ENCODE results near the gene PRKG1.
A peak's percentile ranks its signal among the peaks of the same experiment; 100 is the strongest.

Gene PRKG1

DNA sequence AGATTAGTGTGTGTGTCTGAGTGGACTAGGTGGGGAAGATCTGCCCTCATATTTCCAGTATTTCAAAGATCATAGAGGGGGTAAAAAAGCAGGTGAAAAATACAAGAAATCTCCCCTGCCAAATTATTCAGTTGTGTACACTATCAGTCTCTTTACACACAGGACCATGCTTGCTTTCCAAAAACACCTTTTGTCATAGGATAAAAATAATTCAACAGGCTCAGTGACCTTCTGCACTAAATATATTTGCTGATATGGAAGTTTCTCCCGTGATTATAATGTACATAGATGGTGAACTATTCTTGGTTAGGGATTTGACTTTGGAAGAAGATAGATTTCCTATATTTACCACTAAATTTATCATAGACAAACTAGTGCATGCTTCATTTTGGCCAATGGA, 649.8 kb downstream of the PRKG1 start:
- H3K27ac ChIP-seq (ENCODE audit: low read depth, low read length), result no peak overlapping the region
- H2BK120ac ChIP-seq (ENCODE audit: low read depth, low read length), result no peak overlapping the region
- H3K4me1 ChIP-seq (ENCODE audit: control insufficient read depth, low read depth, low read length), result no peaks in the 10 kb centered on the region
- no peaks in the 10 kb centered on the region for H3K27me3 ChIP-seq (ENCODE audit: insufficient read depth, low read length, poor library complexity)
- no peak overlapping the region for H4K5ac ChIP-seq (ENCODE audit: low read length)
- DNase-seq, result no peak
- no peak overlapping the region for H3K18ac ChIP-seq (ENCODE audit: low read length)
- H3K4me3 ChIP-seq (ENCODE audit: low read length), result no peak overlapping the region
- H3K56ac ChIP-seq (ENCODE audit: low read length), result no peak overlapping the region
- no peak overlapping the region for H3K4me2 ChIP-seq (ENCODE audit: low read length)
- H2BK15ac ChIP-seq (replicated peaks; ENCODE audit: low read depth), result no peak overlapping the region
- no peak overlapping the region for H2BK5ac ChIP-seq (ENCODE audit: low read length)
- H3K9ac ChIP-seq (ENCODE audit: low read length), result no peak overlapping the region
- H3K4ac ChIP-seq (ENCODE audit: low read depth, low read length), result no peak overlapping the region
- no peak overlapping the region for H4K8ac ChIP-seq (ENCODE audit: low read depth, low read length)
- H2AK5ac ChIP-seq (ENCODE audit: low read length), result no peak overlapping the region
- no peak overlapping the region for H3K23ac ChIP-seq (ENCODE audit: low read length)
- no CpG with 5 or more reads among the region's 1 CpG for WGBS (ENCODE audit: extremely low coverage, insufficient coverage, low lambda C conversion rate)
- no peaks in the 10 kb centered on the region for H3K79me2 ChIP-seq (ENCODE audit: control insufficient read depth, insufficient read depth, low read length)
- H3K79me1 ChIP-seq (ENCODE audit: low read length), result no peaks in the 10 kb centered on the region
- H3K36me3 ChIP-seq (ENCODE audit: control insufficient read depth, insufficient read depth, low read length), result no peaks in the 10 kb centered on the region

DNA sequence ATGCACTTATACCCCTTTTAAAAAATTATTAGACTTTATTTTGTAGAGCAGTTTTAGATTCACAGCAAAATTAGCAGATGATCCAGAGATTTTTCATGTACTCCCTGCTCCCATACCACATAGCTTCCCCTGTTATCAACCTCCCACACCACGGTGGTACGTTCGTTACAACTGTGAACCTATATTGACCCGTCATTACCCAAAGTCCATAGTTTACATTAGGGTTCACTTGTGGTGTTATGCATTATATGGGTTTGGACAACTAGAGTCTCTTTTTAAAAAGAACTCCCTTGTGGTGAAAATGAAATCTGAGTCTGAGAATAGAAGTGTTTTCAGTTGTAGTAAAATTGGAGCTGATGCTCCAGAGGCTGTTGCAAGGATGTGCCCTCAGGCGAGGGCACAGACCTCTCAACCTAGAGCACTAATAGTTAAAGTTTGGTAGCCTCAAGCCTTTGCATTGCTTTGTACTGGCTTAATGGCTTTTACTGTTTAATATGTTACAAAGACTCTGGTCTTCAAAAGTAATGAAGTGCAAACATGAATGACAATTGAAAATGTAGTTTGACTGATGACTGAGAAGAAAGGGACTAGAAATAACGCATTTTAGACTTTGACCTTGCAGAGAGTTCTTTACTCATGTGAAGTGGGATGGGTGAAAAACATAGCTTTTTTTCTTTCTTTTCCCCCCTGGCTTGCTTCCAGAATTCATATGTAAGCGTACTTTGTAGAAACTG, 655.7 kb downstream of the PRKG1 start:
- Histone ChIP-seq H3K36me3 (ENCODE audit: control insufficient read depth, insufficient read depth, low read length) (no peaks in the 10 kb centered on the region), H3K79me2 (ENCODE audit: control insufficient read depth, insufficient read depth, low read length) (no peaks in the 10 kb centered on the region), H3K27ac (ENCODE audit: low read depth, low read length) (no peak overlapping the region), H2BK5ac (ENCODE audit: low read length) (no peak overlapping the region), H3K9ac (ENCODE audit: low read length) (no peak overlapping the region), H3K18ac (ENCODE audit: low read length) (no peak overlapping the region), H3K4me2 (ENCODE audit: low read length) (no peak overlapping the region), H2AK5ac (ENCODE audit: low read length) (no peak overlapping the region), H2BK15ac (replicated peaks; ENCODE audit: low read depth) (no peak overlapping the region), H2BK120ac (ENCODE audit: low read depth, low read length) (no peak overlapping the region), H3K79me1 (ENCODE audit: low read length) (no peaks in the 10 kb centered on the region), H3K56ac (ENCODE audit: low read length) (no peak overlapping the region), H3K4ac (ENCODE audit: low read depth, low read length) (no peak overlapping the region), H3K4me3 (ENCODE audit: low read length) (no peak overlapping the region), H3K27me3 (ENCODE audit: insufficient read depth, low read length, poor library complexity) (no peaks in the 10 kb centered on the region), H3K4me1 (ENCODE audit: control insufficient read depth, low read depth, low read length) (no peaks in the 10 kb centered on the region), H3K23ac (ENCODE audit: low read length) (no peak overlapping the region), H4K8ac (ENCODE audit: low read depth, low read length) (no peak overlapping the region), H4K5ac (ENCODE audit: low read length) (no peak overlapping the region)
- no peak for DNase-seq
- WGBS (ENCODE audit: extremely low coverage, insufficient coverage, low lambda C conversion rate), result no CpG with 5 or more reads among the region's 7 CpGs

DNA sequence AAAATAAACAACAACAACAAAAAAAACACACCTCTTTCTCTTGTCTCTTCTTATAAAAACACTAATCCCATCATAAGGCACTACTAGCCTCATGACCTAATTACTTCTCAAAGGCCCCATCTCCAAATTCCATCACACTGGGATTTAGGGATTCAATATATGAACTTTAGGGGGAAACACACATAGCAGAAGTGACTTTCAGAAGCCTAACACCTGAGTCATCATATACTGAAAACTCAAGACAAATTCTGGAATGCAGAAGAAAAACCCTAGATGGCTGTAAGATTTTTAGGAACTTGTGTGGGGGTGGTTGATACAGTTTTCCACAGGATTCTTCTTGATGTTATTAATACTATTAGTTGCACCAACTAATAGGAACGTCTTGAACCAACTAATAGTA, 658.8 kb downstream of the PRKG1 start:
- Histone ChIP-seq H2BK5ac (ENCODE audit: low read length) (no peak overlapping the region), H4K5ac (ENCODE audit: low read length) (no peak overlapping the region), H3K4me3 (ENCODE audit: low read length) (no peak overlapping the region), H3K27ac (ENCODE audit: low read depth, low read length) (no peak overlapping the region), H3K18ac (ENCODE audit: low read length) (no peak overlapping the region), H3K79me1 (ENCODE audit: low read length) (no peaks in the 10 kb centered on the region), H2BK15ac (replicated peaks; ENCODE audit: low read depth) (no peak overlapping the region), H4K8ac (ENCODE audit: low read depth, low read length) (no peak overlapping the region), H2BK120ac (ENCODE audit: low read depth, low read length) (no peak overlapping the region), H3K23ac (ENCODE audit: low read length) (no peak overlapping the region), H3K36me3 (ENCODE audit: control insufficient read depth, insufficient read depth, low read length) (no peaks in the 10 kb centered on the region), H3K79me2 (ENCODE audit: control insufficient read depth, insufficient read depth, low read length) (no peaks in the 10 kb centered on the region), H3K4me1 (ENCODE audit: control insufficient read depth, low read depth, low read length) (no peaks in the 10 kb centered on the region), H3K4me2 (ENCODE audit: low read length) (no peak overlapping the region), H3K27me3 (ENCODE audit: insufficient read depth, low read length, poor library complexity) (no peaks in the 10 kb centered on the region), H2AK5ac (ENCODE audit: low read length) (no peak overlapping the region), H3K9ac (ENCODE audit: low read length) (no peak overlapping the region), H3K4ac (ENCODE audit: low read depth, low read length) (no peak overlapping the region), H3K56ac (ENCODE audit: low read length) (no peak overlapping the region)
- no CpG with 5 or more reads among the region's 1 CpG for WGBS (ENCODE audit: extremely low coverage, insufficient coverage, low lambda C conversion rate)
- DNase-seq, result peak; percentile 12

DNA sequence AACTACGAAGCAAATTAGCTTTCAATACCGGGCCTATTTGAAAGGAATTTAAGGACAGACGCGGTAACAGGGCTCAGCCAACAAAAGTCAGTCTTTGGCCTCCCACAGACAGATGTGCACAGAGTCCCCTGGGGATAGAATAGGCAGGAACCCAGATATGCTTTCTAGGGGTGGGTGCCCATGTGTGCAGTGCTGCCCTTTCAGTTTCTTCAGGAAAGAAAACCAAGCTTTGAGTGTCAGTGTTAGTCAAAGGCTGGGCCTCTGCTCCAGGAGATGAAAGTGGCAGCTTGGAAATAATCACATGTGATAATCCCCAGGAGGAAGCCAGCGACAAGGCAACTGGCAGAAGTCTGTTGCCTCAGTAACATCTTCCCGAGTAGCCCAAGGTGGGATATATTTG, 668.9 kb downstream of the PRKG1 start:
- no peaks in the 10 kb centered on the region for H3K36me3 ChIP-seq (ENCODE audit: control insufficient read depth, insufficient read depth, low read length)
- no peak overlapping the region for H2AK5ac ChIP-seq (ENCODE audit: low read length)
- no peak overlapping the region for H3K4me3 ChIP-seq (ENCODE audit: low read length)
- DNase-seq, result peak; percentile 45
- H3K27ac ChIP-seq (ENCODE audit: low read depth, low read length), result no peak overlapping the region
- no peaks in the 10 kb centered on the region for H3K27me3 ChIP-seq (ENCODE audit: insufficient read depth, low read length, poor library complexity)
- no peak overlapping the region for H3K56ac ChIP-seq (ENCODE audit: low read length)
- no peak overlapping the region for H2BK120ac ChIP-seq (ENCODE audit: low read depth, low read length)
- no peaks in the 10 kb centered on the region for H3K79me2 ChIP-seq (ENCODE audit: control insufficient read depth, insufficient read depth, low read length)
- no peak overlapping the region for H4K8ac ChIP-seq (ENCODE audit: low read depth, low read length)
- H3K4ac ChIP-seq (ENCODE audit: low read depth, low read length), result no peak overlapping the region
- no peak overlapping the region for H3K4me2 ChIP-seq (ENCODE audit: low read length)
- H2BK5ac ChIP-seq (ENCODE audit: low read length), result no peak overlapping the region
- H3K4me1 ChIP-seq (ENCODE audit: control insufficient read depth, low read depth, low read length), result no peaks in the 10 kb centered on the region
- H3K18ac ChIP-seq (ENCODE audit: low read length), result no peak overlapping the region
- H3K79me1 ChIP-seq (ENCODE audit: low read length), result no peaks in the 10 kb centered on the region
- no peak overlapping the region for H2BK15ac ChIP-seq (replicated peaks; ENCODE audit: low read depth)
- H3K23ac ChIP-seq (ENCODE audit: low read length), result no peak overlapping the region
- no peak overlapping the region for H3K9ac ChIP-seq (ENCODE audit: low read length)
- no peak overlapping the region for H4K5ac ChIP-seq (ENCODE audit: low read length)
- WGBS (ENCODE audit: extremely low coverage, insufficient coverage, low lambda C conversion rate), result no CpG with 5 or more reads among the region's 6 CpGs

DNA sequence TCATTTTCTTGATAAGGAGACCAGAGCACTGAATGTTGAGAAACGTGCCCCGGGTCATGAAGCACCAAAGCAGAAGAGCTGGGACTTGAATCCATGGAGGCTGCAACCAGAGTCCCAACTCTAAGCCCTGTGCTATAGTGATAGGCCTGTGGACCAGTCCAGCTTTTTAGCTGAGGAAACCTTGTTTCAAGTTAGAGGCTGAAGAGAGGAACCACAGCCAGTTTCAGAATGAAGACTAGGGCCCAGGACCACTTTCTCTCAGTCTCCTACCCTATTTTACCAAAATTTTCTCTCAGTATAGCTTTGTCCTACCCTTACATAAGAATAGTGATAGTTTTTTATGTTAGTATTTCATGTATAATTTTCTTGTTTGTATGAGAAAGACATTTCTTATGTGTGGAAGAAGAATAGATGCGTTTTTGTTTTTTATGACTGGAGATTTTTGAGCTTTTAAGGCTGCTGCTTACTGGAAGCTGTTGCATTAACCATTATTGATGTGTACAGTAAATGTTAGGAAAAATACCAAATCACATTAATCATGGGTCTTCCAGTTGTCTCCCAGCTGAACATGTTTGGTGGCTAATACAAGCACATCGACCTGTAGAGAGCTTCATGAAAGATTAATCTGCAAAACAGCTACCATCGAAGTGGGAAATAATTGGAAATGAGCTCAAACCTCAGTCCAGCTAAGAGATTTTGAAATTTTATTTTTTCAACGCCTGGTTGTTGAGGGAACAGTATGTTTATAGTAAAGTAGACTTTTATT, 670.1 kb downstream of the PRKG1 start:
- WGBS (ENCODE audit: extremely low coverage, insufficient coverage, low lambda C conversion rate), result 100% methylated on average over 1 of the region's 6 CpGs
- Histone ChIP-seq H2BK15ac (replicated peaks; ENCODE audit: low read depth) (no peak overlapping the region), H2BK120ac (ENCODE audit: low read depth, low read length) (no peak overlapping the region), H3K23ac (ENCODE audit: low read length) (no peak overlapping the region), H3K18ac (ENCODE audit: low read length) (no peak overlapping the region), H3K79me2 (ENCODE audit: control insufficient read depth, insufficient read depth, low read length) (no peaks in the 10 kb centered on the region), H4K5ac (ENCODE audit: low read length) (no peak overlapping the region), H3K9ac (ENCODE audit: low read length) (no peak overlapping the region), H3K27me3 (ENCODE audit: insufficient read depth, low read length, poor library complexity) (no peaks in the 10 kb centered on the region), H3K4ac (ENCODE audit: low read depth, low read length) (no peak overlapping the region), H4K8ac (ENCODE audit: low read depth, low read length) (no peak overlapping the region), H2AK5ac (ENCODE audit: low read length) (no peak overlapping the region), H3K4me2 (ENCODE audit: low read length) (no peak overlapping the region), H3K4me3 (ENCODE audit: low read length) (no peak overlapping the region), H3K56ac (ENCODE audit: low read length) (no peak overlapping the region), H3K27ac (ENCODE audit: low read depth, low read length) (no peak overlapping the region), H2BK5ac (ENCODE audit: low read length) (no peak overlapping the region), H3K79me1 (ENCODE audit: low read length) (no peaks in the 10 kb centered on the region), H3K4me1 (ENCODE audit: control insufficient read depth, low read depth, low read length) (no peaks in the 10 kb centered on the region), H3K36me3 (ENCODE audit: control insufficient read depth, insufficient read depth, low read length) (no peaks in the 10 kb centered on the region)
- DNase-seq, result no peak
